Erythroblast (primary cell): ENCODE measurements around the gene SNED1.

Experiments used
- DNase-seq, 2 experiments: peaks; one replicate each; lab custom pipeline; 2025; lab: John Stamatoyannopoulos, UW
- GATA1 ChIP-seq: IDR thresholded peaks from 2 replicates; pipeline ENCODE4 v1.6.1; 2011; ENCODE audit warnings: low read depth, mild to moderate bottlenecking, control low read depth, low read length, moderate library complexity
- POLR2A ChIP-seq: IDR thresholded peaks from 2 replicates; pipeline ENCODE4 v1.6.1; 2011; ENCODE audit warnings: mild to moderate bottlenecking, low read length

SNED1 gene

DNA sequence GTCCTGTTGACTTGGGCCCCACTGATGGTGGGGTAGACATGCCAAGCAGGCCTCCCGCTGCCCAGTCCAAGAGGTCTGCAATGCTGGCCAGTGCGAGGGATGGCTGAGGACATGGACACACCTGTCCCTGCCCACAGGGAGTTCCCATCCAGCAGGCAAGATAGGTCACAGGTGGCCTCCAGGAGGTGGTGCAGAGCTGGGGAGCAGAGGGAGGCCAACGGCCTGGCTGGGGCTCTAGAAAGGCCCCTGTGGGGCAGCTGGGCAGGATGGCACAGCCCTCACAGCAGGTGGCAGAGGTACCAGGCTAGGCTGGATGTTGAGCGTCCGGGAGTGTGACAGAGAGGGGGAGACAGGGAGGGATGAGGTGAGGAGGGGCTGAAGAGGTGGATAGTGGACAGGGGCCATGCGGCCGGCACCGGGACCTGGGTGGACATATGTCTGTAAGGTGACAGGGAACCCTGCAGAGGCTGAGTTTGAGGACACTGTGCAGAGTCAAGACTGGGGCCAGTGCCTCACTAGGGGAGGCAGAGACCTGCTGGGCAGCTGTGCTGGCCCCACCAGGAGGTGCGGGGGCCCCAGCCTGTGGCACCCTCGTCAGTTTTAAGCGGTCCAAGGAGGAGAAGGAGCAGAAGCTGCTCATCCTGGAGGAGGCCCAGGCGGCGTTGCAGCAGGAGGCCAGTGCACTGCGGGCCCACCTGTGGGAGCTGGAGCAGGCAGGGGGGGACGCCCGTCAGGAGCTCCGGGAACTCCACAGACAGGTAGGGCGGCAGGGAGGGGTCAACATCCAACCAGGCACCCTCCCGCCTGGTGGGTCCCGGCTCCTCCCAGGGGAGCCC, 34.3 kb upstream of the SNED1 start:
- DNase-seq: no peak
- TF ChIP-seq GATA1: no peak
- TF ChIP-seq POLR2A: no peak

DNA sequence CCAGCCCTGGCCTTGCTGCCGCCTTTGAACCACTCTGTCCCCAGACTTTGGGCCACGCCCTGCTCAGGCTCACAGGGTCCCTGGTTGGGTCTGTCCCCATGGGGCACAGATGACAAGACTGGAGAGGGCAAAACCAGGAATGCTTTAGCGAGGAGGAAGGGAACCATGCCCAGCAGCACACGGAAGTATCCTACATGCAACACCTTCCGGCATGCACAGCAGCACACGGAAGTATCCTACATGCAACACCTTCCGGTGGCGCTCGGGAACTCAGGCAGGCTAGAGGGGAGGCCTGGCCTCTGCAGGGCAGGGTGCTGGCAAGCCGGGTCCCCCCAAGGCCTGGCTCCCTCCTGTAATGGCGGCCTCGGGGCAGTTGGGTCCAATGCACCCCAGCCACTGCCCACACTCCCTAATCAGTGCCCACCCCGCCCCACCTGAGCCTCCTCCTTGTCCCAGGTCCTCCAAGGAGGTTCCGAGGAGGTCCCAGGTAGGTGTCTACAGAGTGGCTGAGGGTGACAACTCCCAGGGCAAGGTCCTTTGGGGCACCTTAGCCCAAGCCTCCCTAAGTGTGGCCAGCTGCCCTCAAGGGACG, 33.6 kb upstream of the SNED1 start:
- no peak for DNase-seq
- TF ChIP-seq POLR2A (no peak), GATA1 (no peak)

DNA sequence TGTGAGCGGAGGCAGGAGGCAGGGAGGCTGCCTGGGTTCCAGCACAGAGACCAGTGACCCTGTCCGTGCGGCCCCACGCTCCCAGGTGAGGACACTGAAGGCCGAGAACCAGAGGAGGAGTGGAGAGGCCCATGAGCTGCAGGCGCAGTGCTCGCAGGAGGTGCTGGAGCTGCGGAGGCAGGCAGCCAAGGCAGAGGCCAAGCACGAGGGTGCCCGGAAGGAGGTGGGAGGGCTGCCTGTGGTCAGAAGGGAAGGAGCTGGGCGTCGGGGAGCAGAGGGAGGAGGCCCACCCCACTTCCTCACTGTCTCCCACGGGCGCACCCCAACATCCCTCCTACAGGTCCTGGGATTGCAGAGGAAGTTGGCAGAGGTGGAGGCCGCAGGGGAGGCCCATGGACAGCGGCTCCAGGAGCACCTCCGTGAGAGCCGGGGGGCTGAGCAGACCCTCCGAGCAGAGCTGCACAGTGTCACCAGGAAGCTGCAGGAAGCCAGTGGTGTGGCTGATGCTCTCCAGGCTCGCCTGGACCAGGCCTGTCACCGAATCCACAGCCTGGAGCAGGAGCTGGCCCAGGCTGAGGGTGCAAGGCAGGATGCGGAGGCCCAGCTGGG, 33.0 kb upstream of the SNED1 start:
- DNase-seq: no peak
- no peak for TF ChIP-seq POLR2A
- TF ChIP-seq GATA1: no peak

DNA sequence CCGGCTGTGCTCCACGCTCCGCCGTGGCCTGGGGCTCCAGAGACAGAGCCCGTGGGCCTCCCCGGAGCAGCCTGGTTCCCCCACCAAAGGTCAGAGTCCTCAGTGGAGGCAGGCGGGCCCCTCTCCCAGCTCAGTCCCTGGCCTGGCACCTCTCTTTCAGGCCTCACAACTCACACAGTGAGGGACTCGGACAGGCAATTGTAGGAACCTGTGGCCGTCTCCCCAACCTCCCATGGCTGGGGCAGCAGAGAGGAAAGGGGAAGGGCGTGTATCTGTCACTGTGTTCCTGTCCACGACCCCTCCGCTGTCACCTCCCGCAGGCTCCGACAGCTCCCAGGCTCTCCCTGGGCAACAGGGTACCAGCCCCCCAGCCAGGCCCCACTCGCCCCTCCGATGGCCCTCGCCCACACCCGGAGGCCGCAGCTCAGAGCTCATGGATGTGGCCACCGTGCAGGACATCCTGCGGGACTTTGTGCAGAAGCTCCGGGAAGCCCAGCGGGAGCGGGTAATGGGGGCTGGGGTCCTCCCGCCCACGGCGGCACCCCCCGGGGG, 32.4 kb upstream of the SNED1 start:
- DNase-seq: no peak
- TF ChIP-seq POLR2A: no peak
- TF ChIP-seq GATA1: no peak

DNA sequence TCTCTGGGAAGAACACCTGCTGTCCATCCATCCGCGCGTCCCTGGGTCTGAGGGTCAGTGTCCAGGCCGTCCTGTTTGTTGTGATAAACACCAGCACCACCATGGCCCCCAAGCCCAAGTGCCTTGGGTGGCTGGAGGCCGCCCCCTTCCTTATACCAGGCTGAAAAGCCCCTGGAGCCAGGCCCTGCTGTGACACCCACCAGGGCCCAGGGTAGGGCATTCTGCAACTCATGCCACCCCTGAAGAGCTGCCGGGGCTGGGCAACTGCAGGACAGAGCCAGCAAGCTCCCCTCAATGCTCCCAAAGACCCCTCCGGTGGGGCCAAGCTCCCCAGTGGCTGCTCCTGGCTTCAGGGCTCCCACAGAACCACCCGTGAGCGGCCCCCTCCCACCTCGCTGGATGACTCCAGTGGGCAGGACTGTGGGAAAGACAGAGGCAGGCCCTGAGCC, 31.9 kb upstream of the SNED1 start:
- no peak for DNase-seq
- no peak for TF ChIP-seq GATA1

DNA sequence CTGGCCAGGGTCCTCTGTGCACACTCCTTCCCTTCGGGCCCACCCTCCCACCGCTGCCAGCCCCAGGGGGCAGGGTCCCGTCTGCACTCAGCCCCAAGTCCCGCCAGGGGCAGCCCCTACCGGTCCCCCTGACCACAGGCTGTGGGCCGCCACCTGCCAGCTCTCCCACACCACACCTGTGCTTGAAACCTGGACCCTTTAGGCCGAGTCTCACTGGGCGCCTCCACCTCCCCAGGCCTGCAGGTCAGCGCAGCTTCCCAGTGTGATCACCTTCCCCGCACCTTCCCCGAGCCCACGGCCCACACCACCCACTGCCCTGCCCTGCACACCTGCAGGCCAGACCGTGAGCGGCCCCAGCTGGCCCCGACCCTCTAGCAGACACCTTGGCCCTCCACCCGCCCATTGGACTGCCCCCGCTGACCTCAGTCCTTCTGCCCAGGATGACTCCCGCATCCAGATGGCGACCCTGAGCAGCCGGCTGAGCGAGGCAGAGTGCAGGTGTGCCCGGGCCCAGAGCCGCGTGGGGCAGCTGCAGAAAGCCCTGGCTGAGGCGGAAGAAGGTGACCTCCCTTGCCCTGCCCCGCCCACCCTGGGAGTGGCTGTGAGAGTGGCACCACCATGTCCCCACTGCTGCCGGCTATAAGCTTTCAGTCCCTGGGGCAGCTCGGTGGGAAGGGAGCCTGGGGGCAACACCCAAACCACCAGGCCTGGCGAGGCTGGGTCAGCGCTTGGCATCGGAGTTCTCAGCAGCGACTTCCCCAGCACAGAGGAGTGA, 31.3 kb upstream of the SNED1 start:
- DNase-seq: no peak
- TF ChIP-seq GATA1 (no peak), POLR2A (no peak)

DNA sequence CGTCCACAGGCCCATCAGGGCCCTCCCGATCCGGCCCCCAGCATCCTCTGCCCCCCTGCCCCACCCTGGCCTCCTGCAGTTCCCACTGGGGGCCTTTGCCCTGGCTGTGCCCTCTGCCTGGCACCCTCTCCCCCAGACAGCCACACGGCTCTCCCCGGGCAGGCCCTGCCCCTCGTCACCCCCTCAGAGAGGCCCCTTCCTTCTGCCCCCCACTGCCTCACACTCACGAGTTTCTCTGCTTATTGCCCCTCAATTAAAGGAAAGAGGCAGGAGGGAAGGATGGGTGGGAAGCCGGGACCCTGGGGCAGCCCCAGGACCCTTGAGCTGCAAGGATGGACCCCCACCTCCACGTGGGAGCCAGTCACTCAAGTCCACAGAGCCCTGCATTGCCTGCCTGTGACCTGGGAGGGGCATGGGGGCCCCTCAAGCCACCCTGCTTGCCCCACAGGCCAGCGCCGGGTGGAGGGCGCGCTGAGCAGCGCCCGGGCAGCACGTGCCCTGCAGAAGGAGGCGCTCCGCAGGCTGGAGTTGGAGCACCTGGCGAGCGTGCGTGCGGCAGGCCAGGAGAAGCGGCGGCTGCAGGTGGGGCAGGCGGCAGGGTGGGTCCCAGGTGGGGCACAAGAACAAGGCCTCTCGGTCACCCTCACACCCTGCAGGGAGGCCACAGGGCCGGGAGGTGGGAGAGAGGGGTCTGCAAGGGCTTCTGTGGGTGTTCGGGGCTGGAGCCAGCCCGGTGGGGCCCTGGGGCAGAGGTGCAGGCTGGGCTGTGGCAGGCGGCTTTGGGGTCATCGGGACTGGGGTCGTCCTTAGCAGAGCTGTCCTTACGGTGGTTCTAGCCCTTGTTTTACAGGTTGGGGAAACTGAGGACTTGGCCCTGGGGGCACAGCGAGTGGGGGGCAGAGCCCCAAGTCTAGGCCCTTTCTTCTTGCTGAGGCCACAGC, 30.5 kb upstream of the SNED1 start:
- TF ChIP-seq POLR2A (no peak), GATA1 (no peak)
- DNase-seq: no peak

DNA sequence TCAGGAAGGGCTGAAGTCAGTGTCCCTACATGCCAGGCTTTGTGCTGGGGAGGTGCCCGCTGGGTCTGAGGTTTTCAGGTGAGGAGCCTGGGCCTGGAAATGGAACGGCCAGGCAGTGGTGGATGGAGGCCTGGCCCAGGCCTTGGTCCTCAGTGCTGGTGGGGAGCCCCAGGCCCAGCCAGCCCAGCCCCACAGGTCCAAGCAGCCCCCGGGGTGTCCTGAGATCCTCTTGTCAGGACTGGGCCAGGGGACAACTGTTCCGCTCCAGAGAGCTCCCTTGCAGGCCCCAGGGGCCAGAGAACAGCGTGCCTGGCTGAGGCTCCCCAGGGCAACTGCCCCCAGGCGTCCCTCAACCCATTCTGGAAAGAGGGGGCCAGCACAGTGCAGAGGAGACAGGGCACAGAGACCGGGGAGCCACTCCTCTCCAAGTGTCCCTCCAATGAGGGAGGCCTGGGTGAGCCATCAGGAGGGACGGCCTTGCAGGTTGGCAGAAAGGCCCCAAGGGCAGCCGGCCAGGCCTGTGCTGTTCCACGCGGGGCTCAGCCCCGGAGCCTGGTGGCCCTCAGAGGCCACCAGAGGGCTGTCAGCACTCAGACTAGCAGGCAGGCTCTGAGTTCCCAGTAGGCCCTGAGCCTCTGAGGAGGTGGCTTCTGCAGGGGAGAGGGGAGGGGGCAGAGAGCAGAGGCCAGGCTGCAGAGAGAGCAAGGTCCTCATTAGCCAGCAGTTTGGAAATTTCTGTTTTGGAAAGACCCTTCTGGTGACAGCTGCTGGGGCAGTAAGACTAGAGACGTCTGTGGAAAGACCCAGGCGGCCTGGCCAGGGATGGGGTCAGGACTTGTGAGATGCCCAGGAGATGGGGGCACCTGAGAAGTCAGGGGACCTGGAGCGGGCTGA, 29.4 kb upstream of the SNED1 start:
- TF ChIP-seq POLR2A (no peak), GATA1 (no peak)
- no peak for DNase-seq

DNA sequence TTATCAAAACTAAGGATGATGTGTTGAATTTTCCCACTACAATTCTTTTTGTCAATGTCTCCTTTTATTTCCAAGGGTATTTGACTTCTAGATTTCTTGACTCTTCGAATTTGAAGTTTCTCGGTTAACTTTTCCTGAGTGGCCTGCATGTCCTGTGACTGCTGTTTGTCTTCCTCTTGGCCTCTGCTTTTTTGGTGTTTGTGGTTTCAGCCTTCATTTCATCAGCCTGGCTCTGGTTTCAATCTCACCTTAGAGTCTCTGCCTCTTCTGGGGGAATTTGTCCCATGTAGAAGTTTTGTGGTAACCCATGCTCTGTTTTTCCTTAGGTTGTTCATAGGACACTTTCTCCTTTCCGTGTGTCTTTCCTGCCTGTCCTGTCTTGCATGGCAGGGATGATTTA, 28.3 kb upstream of the SNED1 start:
- TF ChIP-seq POLR2A: no peak
- TF ChIP-seq GATA1: no peak
- no peak for DNase-seq

DNA sequence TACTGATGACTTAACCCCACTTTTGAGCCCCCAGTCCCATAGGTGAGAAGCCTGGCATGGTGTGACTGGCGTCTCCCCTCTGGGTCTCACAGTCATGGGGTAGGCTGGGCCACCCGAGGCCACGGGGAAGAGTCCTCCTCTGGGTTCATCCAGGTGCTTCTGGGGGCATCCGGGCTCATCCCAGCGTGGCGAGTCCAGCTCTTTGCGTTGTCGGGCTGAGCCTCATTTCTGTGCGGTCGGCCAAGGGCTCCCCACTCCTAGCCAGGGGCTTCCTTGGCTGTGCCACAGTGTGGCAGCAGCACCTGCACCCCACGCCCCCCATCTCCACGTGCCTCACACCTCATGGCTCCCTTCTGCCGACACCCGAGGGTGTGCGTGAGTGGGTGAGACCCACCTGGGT, 27.6 kb upstream of the SNED1 start:
- no peak for DNase-seq
- no peak for TF ChIP-seq POLR2A
- TF ChIP-seq GATA1: no peak

DNA sequence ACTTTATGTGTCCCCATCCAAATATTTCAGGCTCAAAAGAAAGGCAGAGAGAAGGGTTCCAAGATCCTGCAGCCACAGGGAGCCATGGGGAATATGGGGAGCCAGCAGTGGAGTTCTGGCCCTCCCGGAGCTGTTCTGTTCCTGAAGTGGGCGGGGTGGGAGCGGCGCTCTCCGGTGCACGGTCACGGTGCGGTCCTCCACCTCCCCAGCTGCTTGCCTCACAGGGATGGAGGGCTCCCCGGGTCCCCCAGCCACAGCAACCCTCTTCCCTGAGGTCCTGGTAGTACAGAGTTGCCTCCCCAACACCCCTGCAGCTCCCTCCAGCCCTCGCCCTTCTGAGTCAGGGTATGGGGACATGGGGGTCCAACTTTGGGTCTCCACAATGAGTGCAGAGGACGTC, 26.2 kb upstream of the SNED1 start:
- no peak for DNase-seq
- TF ChIP-seq POLR2A (no peak), GATA1 (no peak)
